Chondrocyte (in vitro differentiated cells): ENCODE data around the gene ADGRB2. TPM values are rescaled to one million over a fixed set of nuclear protein-coding genes. Genes with fewer than 3 reads are reported as not detected.

Experiments used
- DNase-seq: peaks from one replicate; pipeline ENCODE4 v3.0.0; 2021; ENCODE audit warnings: mixed read lengths, low spot score
- H3K27ac Mint-ChIP-seq: one replicate; pipeline ENCODE4 v1.8.0; 2021; ENCODE audit warnings: mild to moderate bottlenecking, moderate library complexity, mixed read lengths; ENCODE audit not compliant: unreplicated experiment
- H3K27me3 Mint-ChIP-seq: 2 replicates; pipeline ENCODE4 v1.8.0; 2021; ENCODE audit warnings: low read depth, mixed read lengths
- H3K36me3 Mint-ChIP-seq: 2 replicates; pipeline ENCODE4 v1.8.0; 2021; ENCODE audit warnings: low read depth, mixed read lengths
- H3K4me1 Mint-ChIP-seq: 2 replicates; pipeline ENCODE4 v1.8.0; 2021; ENCODE audit warnings: low read depth, mild to moderate bottlenecking, mixed read lengths
- H3K4me3 Mint-ChIP-seq: one replicate; pipeline ENCODE4 v1.8.0; 2021; ENCODE audit warnings: mild to moderate bottlenecking, moderate library complexity, mixed read lengths; ENCODE audit not compliant: unreplicated experiment
- H3K9me3 Mint-ChIP-seq: 2 replicates; pipeline ENCODE4 v1.8.0; 2021; ENCODE audit warnings: low read depth, mixed read lengths
- total RNA-seq: library from RNA; stranded (reverse); gene quantifications from 3 replicates; pipeline ENCODE4 v1.2.1, GENCODE V29; 2021
- TF ChIP-seq, protein P1 (sequence below): fragments of 200-600 bp; sonication (generic); IDR thresholded peaks from 2 replicates; pipeline ENCODE4 v1.5.0; 2021; ENCODE audit warnings: antibody characterized with exemption, mild to moderate bottlenecking, moderate library complexity

ADGRB2 gene
- total RNA-seq, 1 donor from 2014 or later = 11.9 TPM

DNA sequence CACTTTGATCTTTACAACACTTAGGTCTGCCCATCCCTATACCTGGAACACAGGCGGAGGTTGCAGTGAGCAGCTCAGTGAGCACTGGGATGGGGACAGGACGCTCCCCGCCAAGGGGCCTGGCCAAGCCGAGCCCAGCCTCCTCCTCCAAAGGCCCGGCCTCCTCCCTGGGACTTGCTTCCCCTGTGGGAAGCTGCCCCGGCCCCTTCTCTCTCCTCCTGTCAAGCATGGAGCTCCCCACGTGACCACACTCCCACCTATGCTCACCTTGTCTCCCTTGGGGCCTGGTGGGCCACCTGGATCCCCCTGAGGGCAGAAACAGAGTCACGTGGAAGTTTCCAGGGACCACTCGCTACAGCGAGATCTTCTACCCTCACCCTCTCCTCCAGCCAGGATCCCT lies 73.2 kb downstream of the ADGRB2 start:
- H3K27ac Mint-ChIP-seq = peak overlapping the region; percentile 86
- TF ChIP-seq, protein P1, sequence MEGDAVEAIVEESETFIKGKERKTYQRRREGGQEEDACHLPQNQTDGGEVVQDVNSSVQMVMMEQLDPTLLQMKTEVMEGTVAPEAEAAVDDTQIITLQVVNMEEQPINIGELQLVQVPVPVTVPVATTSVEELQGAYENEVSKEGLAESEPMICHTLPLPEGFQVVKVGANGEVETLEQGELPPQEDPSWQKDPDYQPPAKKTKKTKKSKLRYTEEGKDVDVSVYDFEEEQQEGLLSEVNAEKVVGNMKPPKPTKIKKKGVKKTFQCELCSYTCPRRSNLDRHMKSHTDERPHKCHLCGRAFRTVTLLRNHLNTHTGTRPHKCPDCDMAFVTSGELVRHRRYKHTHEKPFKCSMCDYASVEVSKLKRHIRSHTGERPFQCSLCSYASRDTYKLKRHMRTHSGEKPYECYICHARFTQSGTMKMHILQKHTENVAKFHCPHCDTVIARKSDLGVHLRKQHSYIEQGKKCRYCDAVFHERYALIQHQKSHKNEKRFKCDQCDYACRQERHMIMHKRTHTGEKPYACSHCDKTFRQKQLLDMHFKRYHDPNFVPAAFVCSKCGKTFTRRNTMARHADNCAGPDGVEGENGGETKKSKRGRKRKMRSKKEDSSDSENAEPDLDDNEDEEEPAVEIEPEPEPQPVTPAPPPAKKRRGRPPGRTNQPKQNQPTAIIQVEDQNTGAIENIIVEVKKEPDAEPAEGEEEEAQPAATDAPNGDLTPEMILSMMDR = no peak
- H3K4me1 Mint-ChIP-seq = peaks cover 69% of the 10 kb centered on the region
- DNase-seq = no peak
- H3K4me3 Mint-ChIP-seq = peak overlapping the region; percentile 22
- H3K9me3 Mint-ChIP-seq = no peaks in the 10 kb centered on the region
- no peaks in the 10 kb centered on the region for H3K27me3 Mint-ChIP-seq
- H3K36me3 Mint-ChIP-seq = peaks cover 33% of the 10 kb centered on the region

- no peaks in the 10 kb centered on the region for H3K9me3 Mint-ChIP-seq
- DNase-seq = no peak
- TF ChIP-seq, protein P1 = no peak
- H3K4me1 Mint-ChIP-seq = peaks cover 64% of the 10 kb centered on the region
- H3K36me3 Mint-ChIP-seq = peaks cover 39% of the 10 kb centered on the region
- H3K4me3 Mint-ChIP-seq = no peak overlapping the region
- H3K27me3 Mint-ChIP-seq = no peaks in the 10 kb centered on the region
- peak overlapping the region; percentile 85 for H3K27ac Mint-ChIP-seq
Measured at GRCh38 chr1:31689854-31690253, 74.3 kb downstream of the ADGRB2 start.

DNA sequence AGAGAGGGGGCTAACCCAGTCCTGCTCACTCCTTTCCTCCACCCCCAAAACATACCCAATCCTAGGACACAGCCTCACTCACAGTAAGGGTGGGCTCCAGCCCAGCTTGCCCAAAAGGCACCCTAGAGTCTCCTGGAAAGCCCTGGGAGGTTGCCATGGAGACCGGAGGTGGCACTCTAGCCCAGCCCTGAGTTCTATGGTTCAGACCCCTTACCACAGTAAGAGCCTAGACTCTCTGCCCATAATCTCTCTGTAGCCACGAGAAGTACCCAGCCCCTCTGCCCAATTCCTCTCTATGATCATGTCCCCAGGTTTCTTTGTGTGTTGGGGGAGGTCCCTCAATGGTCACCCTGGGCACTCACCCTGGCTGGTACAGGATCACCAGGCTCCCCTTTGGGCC lies 74.8 kb downstream of the ADGRB2 start:
- peaks cover 41% of the 10 kb centered on the region for H3K36me3 Mint-ChIP-seq
- no peak overlapping the region for H3K4me3 Mint-ChIP-seq
- H3K27me3 Mint-ChIP-seq = no peaks in the 10 kb centered on the region
- H3K4me1 Mint-ChIP-seq = peaks cover 61% of the 10 kb centered on the region
- no peaks in the 10 kb centered on the region for H3K9me3 Mint-ChIP-seq
- peak overlapping the region; percentile 71 for H3K27ac Mint-ChIP-seq
- DNase-seq = no peak
- TF ChIP-seq, protein P1 = no peak

GRCh38 chr1:31688233-31688918 lies 75.8 kb downstream of the ADGRB2 start:
- TF ChIP-seq, protein P1 = no peak
- H3K9me3 Mint-ChIP-seq = no peaks in the 10 kb centered on the region
- H3K27me3 Mint-ChIP-seq = no peaks in the 10 kb centered on the region
- DNase-seq = no peak
- peaks cover 39% of the 10 kb centered on the region for H3K36me3 Mint-ChIP-seq
- H3K4me3 Mint-ChIP-seq = no peak overlapping the region
- peak overlapping the region; percentile 43 for H3K27ac Mint-ChIP-seq
- H3K4me1 Mint-ChIP-seq = peaks cover 56% of the 10 kb centered on the region

GRCh38 chr1:31687601-31688000 lies 76.5 kb downstream of the ADGRB2 start:
- TF ChIP-seq, protein P1 = no peak
- no peak overlapping the region for H3K4me3 Mint-ChIP-seq
- peaks cover 51% of the 10 kb centered on the region for H3K4me1 Mint-ChIP-seq
- no peaks in the 10 kb centered on the region for H3K27me3 Mint-ChIP-seq
- H3K9me3 Mint-ChIP-seq = no peaks in the 10 kb centered on the region
- no peak overlapping the region for H3K27ac Mint-ChIP-seq
- DNase-seq = no peak
- peaks cover 38% of the 10 kb centered on the region for H3K36me3 Mint-ChIP-seq
